Vagina (tissue), 2 donors: Measurements from ENCODE around the gene MVK.

Experiments
- POLR2A ChIP-seq, 2 donors: fragments of 450-650 bp; IDR thresholded peaks; one replicate each; pipeline ENCODE4 v1.6.1; 2017; ENCODE audit warnings: antibody characterized with exemption in 2 of 2, mild to moderate bottlenecking in 2 of 2, moderate library complexity in 2 of 2
- TF ChIP-seq, protein P1 (sequence below), 3 experiments: fragments of 450-650 bp in 2 of 3; fragments of 200-600 bp in 1 of 3; sonication (generic) in 1 of 3; IDR thresholded peaks; one replicate each; pipeline ENCODE4 v1.5.1; 2017 to 2019; ENCODE audit warnings: antibody characterized with exemption in 3 of 3, mild to moderate bottlenecking in 2 of 3, moderate library complexity in 2 of 3

GRCh38 chr12:109609342-109609741 lies 35.7 kb downstream of the MVK start:
- TF ChIP-seq, protein P1, sequence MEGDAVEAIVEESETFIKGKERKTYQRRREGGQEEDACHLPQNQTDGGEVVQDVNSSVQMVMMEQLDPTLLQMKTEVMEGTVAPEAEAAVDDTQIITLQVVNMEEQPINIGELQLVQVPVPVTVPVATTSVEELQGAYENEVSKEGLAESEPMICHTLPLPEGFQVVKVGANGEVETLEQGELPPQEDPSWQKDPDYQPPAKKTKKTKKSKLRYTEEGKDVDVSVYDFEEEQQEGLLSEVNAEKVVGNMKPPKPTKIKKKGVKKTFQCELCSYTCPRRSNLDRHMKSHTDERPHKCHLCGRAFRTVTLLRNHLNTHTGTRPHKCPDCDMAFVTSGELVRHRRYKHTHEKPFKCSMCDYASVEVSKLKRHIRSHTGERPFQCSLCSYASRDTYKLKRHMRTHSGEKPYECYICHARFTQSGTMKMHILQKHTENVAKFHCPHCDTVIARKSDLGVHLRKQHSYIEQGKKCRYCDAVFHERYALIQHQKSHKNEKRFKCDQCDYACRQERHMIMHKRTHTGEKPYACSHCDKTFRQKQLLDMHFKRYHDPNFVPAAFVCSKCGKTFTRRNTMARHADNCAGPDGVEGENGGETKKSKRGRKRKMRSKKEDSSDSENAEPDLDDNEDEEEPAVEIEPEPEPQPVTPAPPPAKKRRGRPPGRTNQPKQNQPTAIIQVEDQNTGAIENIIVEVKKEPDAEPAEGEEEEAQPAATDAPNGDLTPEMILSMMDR (IDR thresholded peaks at IDR 0.05): no peak
- no peak for TF ChIP-seq POLR2A (IDR thresholded peaks at IDR 0.05)
